ENCODE data around the gene MICU2. TPM values are rescaled to one million over a fixed set of nuclear protein-coding genes. Genes with fewer than 3 reads are reported as not detected.
A peak's percentile ranks its signal among the peaks of the same experiment; 100 is the strongest.

The MICU2 gene
- total RNA-seq, 3 donors from 2014 or later: 34.4 to 47.5 (median 47.2) TPM

- intact Hi-C loops (cut with DNase I, micrococcal nuclease): no loop called here
- no peak for TF ChIP-seq CTCF (IDR thresholded peaks at IDR 0.05)
- H3K9me3 ChIP-seq: no peaks in the 10 kb centered on the region
- H3K36me3 ChIP-seq (ENCODE audit: low read depth): no peaks in the 10 kb centered on the region
- ATAC-seq (no peak), DNase-seq (no peak)
- H3K4me1 ChIP-seq (ENCODE audit: low read depth): peaks cover 12% of the 10 kb centered on the region
- no peak overlapping the region for H3K4me3 ChIP-seq
These were observed 15.8 kb upstream of the MICU2 start for GRCh38 chr13:21619633-21620220.

GRCh38 chr13:21616880-21617279 is 12.9 kb upstream of the MICU2 start:
- TF ChIP-seq CTCF (IDR thresholded peaks at IDR 0.05): no peak
- H3K4me1 ChIP-seq (ENCODE audit: low read depth): peaks cover 12% of the 10 kb centered on the region
- H3K36me3 ChIP-seq (ENCODE audit: low read depth): no peaks in the 10 kb centered on the region
- no peaks in the 10 kb centered on the region for H3K9me3 ChIP-seq
- intact Hi-C loops (cut with DNase I, micrococcal nuclease): no loop called here
- ATAC-seq (peak; percentile 94), DNase-seq (peak in 2 of 3 donors; percentile 47 to 49)
- H3K4me3 ChIP-seq: no peak overlapping the region

- ATAC-seq: no peak
- intact Hi-C loops (cut with DNase I, micrococcal nuclease): no loop called here
- DNase-seq: no peak
- Histone ChIP-seq H3K4me1 (ENCODE audit: low read depth) (peaks cover 12% of the 10 kb centered on the region), H3K4me3 (no peak overlapping the region), H3K36me3 (ENCODE audit: low read depth) (no peaks in the 10 kb centered on the region), H3K9me3 (no peaks in the 10 kb centered on the region)
- no peak for TF ChIP-seq CTCF (IDR thresholded peaks at IDR 0.05)
These were observed 12.4 kb upstream of the MICU2 start for GRCh38 chr13:21616205-21616866.

- no peak for TF ChIP-seq CTCF (IDR thresholded peaks at IDR 0.05)
- intact Hi-C loops (cut with DNase I, micrococcal nuclease): no loop called here
- H3K4me3 ChIP-seq: no peak overlapping the region
- no peaks in the 10 kb centered on the region for H3K9me3 ChIP-seq
- no peaks in the 10 kb centered on the region for H3K36me3 ChIP-seq (ENCODE audit: low read depth)
- no peak for ATAC-seq
- no peak for DNase-seq
- H3K4me1 ChIP-seq (ENCODE audit: low read depth): peaks cover 12% of the 10 kb centered on the region
These were observed 11.5 kb upstream of the MICU2 start for GRCh38 chr13:21615427-21615826.

GRCh38 chr13:21613791-21614190 is 9.8 kb upstream of the MICU2 start:
- no peak for DNase-seq
- TF ChIP-seq CTCF (IDR thresholded peaks at IDR 0.05): no peak
- no peaks in the 10 kb centered on the region for H3K36me3 ChIP-seq (ENCODE audit: low read depth)
- H3K4me1 ChIP-seq (ENCODE audit: low read depth): peaks cover 12% of the 10 kb centered on the region
- no peak overlapping the region for H3K4me3 ChIP-seq
- intact Hi-C loops (cut with DNase I, micrococcal nuclease): no loop called here
- H3K9me3 ChIP-seq: no peaks in the 10 kb centered on the region
- ATAC-seq: no peak

All from mucosa of descending colon (tissue), 3 donors.